HAP-1 (cell line): ENCODE data around the gene HRNR.
"Not testable (repeated sequence)": the region's sequence is repeated elsewhere in the genome, so short reads cannot be mapped to it uniquely, and the experiment has no call there.

ENCODE experiments used
- DNase-seq, 2 experiments: peaks; one replicate each; pipeline ENCODE4 v3.0.0-alpha.2; 2016 to 2020; ENCODE audit warnings: low spot score in 2 of 2
- H3K27me3 ChIP-seq: fragments of 250-450 bp; sonication (Bioruptor Pico); 2 replicates; pipeline ENCODE4 v1.5.1; 2020; ENCODE audit warnings: low read depth, mild to moderate bottlenecking, moderate library complexity
- H3K36me3 ChIP-seq: fragments of 250-450 bp; sonication (Bioruptor Pico); replicated peaks from 2 replicates; pipeline ENCODE4 v1.5.1; 2020; ENCODE audit warnings: mild to moderate bottlenecking
- H3K4me1 ChIP-seq: fragments of 250-450 bp; sonication (Bioruptor Pico); 2 replicates; pipeline ENCODE4 v1.5.1; 2020; ENCODE audit warnings: mild to moderate bottlenecking
- H3K4me3 ChIP-seq: fragments of 250-450 bp; sonication (Bioruptor Pico); 2 replicates; pipeline ENCODE4 v1.5.1; 2020; ENCODE audit warnings: mild to moderate bottlenecking, moderate library complexity
- H3K9me3 ChIP-seq: fragments of 250-450 bp; sonication (Bioruptor Pico); 2 replicates; pipeline ENCODE4 v1.5.1; 2020; ENCODE audit warnings: mild to moderate bottlenecking, moderate library complexity
- in situ Hi-C: fragments of 300-500 bp; cut with MboI; formaldehyde crosslinking; loops from 3 replicates; pipeline ENCODE4 v1.14.3; 2020; ENCODE audit warnings: low sequenced_read_pairs, inconsistent platforms, mixed read lengths

Gene HRNR

DNA sequence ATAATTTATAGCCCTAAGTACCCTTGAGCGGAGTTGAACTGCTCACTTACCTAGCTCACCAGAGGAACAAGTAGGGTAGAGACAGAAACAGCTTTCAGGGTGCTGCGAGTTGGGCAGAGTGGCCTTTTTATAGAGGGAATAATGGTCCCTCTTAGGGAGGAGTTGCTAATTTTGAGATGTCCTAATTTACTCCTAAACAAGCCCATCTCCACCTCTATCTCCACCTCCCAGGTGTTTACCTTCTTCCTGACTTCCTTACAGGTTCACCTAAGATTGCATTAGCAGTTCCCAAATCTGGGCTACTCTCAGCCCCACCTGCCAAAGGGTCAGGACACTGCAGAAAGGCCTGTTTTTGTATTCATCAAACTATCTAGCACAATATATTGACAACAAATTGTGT lies at the start of gene HRNR:
HRNR (minus strand) TSS at position 101 of the 400 bp plus-strand sequence. CDS start 940 bp downstream, outside the sequence.
- H3K4me1 ChIP-seq = no peaks in the 10 kb centered on the region
- H3K27me3 ChIP-seq = no peaks in the 10 kb centered on the region
- no peaks in the 10 kb centered on the region for H3K9me3 ChIP-seq
- H3K36me3 ChIP-seq = no peaks in the 10 kb centered on the region
- no peak for DNase-seq
- no peak within 1 kb of the TSS for H3K4me3 ChIP-seq
- in situ Hi-C loops = no loop called here

DNA sequence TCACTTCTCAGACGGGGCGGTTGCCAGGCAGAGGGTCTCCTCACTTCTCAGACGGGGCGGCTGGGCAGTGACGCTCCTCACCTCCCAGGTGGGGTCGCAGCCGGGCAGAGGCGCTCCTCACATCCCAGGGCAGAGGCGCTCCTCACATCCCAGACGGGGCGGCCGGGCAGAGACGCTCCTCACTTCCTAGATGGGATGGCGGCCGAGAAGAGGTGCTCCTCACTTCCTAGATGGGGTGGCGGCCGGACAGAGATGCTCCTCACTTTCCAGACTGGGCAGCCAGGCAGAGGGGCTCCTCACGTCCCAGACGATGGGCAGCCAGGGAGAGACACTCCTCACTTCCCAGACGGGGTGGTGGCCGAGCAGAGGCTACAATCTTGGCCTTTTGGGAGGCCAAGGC lies 32.4 kb upstream of the HRNR start:
- H3K4me3 ChIP-seq, H3K4me1 ChIP-seq, DNase-seq, in situ Hi-C loops, H3K36me3 ChIP-seq, H3K27me3 ChIP-seq, H3K9me3 ChIP-seq: not testable (repeated sequence)

DNA sequence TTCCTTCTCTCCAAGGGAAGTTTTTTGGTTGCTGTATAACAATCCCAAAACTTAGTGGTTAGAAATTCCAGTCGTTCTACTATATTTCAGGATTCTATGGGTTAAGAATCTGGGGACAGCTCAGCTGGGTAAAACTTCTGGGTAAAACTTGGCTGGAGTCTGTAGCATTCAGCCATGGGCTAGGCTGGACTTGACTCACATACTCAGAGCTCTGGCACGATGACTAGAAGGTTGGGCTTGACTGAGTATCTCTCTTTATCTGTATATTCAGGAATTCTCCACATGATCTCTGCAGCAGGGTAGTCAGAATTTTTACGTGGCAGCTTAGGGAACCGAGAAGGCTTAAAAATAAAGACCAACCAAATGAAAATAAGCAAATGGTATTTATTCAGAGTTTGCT lies 28.2 kb upstream of the HRNR start:
- DNase-seq = no peak
- no peaks in the 10 kb centered on the region for H3K9me3 ChIP-seq
- no peaks in the 10 kb centered on the region for H3K27me3 ChIP-seq
- H3K4me1 ChIP-seq = no peaks in the 10 kb centered on the region
- H3K36me3 ChIP-seq = no peaks in the 10 kb centered on the region
- no peak overlapping the region for H3K4me3 ChIP-seq
- in situ Hi-C loops = no loop called here

DNA sequence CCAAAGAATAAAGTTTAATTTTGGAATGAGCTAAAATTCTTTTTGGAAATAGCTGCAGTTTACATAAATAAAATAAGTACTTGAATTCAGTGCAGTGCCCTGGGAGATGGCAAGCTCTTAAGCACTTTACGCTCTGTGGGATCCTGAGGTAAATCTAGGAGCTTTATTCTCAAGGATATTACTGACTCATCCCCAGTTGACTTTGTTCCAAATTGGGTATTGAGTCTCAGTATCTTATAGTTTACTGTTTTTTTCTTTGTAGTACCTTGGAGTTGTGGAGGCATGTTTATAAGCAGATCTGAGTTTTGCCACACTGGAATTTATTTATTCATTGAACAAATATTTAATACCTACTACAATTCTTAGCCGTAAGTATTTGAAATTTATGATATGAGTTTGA lies 27.4 kb upstream of the HRNR start:
- DNase-seq = no peak
- no peaks in the 10 kb centered on the region for H3K9me3 ChIP-seq
- no peaks in the 10 kb centered on the region for H3K4me1 ChIP-seq
- no peaks in the 10 kb centered on the region for H3K36me3 ChIP-seq
- H3K27me3 ChIP-seq = no peaks in the 10 kb centered on the region
- in situ Hi-C loops = no loop called here
- no peak overlapping the region for H3K4me3 ChIP-seq

DNA sequence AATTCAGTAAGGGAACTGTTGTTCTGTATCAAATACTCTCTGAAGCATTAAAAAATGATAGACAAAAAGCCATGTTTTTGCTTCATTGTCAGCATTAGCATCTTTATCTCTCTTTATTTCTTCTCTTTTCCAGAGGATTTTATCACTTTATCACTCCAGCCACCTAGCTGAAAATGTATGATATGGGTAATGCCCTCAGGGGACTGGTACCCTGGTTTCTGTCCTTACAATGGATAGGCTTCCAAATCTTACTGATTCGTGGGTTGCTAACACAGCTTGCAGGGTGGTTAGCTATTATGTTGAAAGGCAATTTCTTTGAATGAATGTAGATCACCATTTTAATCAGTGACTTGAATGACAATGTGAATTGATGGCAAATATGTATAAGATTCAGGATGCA lies 23.3 kb upstream of the HRNR start:
- no peaks in the 10 kb centered on the region for H3K9me3 ChIP-seq
- H3K27me3 ChIP-seq = no peaks in the 10 kb centered on the region
- no peak overlapping the region for H3K4me3 ChIP-seq
- in situ Hi-C loops = no loop called here
- no peak for DNase-seq
- H3K36me3 ChIP-seq = no peaks in the 10 kb centered on the region
- H3K4me1 ChIP-seq = no peaks in the 10 kb centered on the region

DNA sequence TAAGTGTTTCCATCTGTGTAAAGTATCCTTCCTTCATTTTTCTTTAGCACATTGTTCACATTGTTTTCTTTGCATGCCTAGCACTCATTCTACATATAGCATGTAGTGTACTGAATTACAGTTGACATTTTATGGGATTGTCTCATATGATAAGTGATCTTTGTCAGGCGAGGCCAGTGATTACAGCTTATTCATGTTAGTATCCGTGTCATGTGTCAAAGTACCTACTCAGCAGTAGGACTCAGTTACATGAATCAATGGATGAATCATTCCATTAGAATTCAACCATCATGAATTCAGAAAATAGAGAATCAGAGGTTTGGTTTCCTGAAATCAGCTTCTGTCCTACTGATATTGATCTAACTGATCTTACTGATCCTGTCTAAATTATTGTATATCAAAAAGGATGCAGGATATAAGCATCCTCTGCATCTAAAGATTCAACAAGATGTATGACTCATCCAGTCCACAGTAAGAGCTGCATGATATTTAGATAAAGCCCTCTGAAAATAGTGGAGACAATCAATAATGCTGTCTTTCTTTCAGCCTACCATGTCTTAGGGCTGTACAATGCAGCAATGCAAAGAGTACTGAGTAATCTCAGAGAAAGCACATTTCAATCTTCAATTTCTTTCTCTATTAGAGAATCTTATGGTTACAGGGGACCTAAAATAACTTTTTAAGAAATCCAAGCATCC lies 20.7 kb upstream of the HRNR start:
- in situ Hi-C loops = no loop called here
- no peak overlapping the region for H3K4me3 ChIP-seq
- no peaks in the 10 kb centered on the region for H3K4me1 ChIP-seq
- H3K36me3 ChIP-seq = no peaks in the 10 kb centered on the region
- no peak for DNase-seq
- H3K9me3 ChIP-seq = no peaks in the 10 kb centered on the region
- no peaks in the 10 kb centered on the region for H3K27me3 ChIP-seq

DNA sequence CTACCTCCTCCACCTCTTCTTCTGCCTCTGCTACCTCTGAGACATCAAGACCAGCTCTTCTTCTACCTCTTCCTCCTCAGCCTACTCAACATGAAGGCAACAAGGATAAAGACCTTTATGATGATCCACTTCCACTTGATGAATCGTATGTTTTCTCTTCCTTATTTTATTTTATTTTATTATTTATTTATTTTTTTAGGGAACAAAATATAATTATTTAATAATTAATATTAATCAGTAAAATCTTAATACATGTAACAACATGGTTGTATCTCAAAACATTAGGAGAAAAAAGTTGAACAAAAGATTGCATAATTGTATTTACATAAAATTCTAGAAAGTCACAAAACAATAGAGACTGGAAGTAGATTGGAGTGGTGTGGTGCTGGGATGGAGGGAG lies 13.1 kb upstream of the HRNR start:
- Histone ChIP-seq H3K27me3 (no peaks in the 10 kb centered on the region), H3K4me3 (no peak overlapping the region), H3K4me1 (no peaks in the 10 kb centered on the region), H3K36me3 (no peaks in the 10 kb centered on the region), H3K9me3 (no peaks in the 10 kb centered on the region)
- in situ Hi-C loops = no loop called here
- no peak for DNase-seq

DNA sequence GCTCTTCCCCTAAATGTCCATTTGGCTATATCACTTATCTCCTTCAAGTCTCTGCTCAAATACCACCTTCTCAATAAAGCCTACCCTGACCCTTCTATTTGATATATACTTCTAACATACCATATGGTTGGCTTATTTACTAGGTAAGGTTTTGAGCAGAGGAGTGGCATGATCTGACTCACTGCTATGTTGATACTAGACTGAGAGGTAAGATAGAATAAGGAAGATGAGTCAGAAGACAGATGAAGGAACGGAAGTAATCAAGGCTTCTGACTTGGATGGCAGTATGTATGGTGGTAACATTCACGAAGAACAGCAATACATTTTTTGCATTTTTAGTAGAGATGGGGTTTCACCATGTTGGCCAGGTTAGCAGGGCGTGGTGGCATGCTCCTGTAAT lies 4.8 kb upstream of the HRNR start:
- Histone ChIP-seq H3K9me3 (no peaks in the 10 kb centered on the region), H3K4me1 (no peaks in the 10 kb centered on the region), H3K27me3 (no peaks in the 10 kb centered on the region; the same call in 1 of the 2 replicates), H3K4me3 (no peak overlapping the region), H3K36me3 (no peaks in the 10 kb centered on the region)
- no peak for DNase-seq
- in situ Hi-C loops = no loop called here

DNA sequence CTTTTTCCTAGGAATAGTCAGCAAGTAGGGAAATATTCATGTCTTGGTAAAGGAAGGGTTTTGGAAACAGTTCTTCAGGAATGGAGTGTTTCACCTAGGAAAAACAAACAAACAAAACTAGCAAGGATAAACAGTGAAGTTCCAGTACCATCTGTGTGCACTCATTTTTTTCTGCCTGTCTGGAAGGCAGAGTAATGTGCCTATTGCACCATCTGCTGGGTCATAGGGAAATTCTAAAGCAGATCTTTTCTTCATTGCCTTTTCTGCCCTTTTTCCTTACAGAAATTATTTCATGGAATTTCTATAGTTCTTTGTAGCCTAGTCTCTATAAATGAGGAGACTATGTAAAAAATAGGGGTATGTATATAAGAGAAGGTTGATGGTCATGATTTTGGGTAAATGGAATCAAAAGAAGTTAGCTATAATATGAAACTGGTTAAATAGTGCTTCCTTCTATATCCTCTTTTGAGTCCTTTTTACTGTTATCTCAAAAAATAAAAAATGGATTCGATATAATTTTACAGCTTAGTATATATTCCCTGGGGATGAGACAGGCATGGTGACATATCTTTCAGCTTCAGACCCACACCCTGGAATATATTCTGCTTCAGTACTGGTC lies 3.4 kb upstream of the HRNR start:
- no peaks in the 10 kb centered on the region for H3K36me3 ChIP-seq
- no peaks in the 10 kb centered on the region for H3K9me3 ChIP-seq
- no peak for DNase-seq
- in situ Hi-C loops = no loop called here
- H3K4me3 ChIP-seq = no peak overlapping the region
- no peaks in the 10 kb centered on the region for H3K4me1 ChIP-seq
- H3K27me3 ChIP-seq = no peaks in the 10 kb centered on the region; the same call in 1 of the 2 replicates

DNA sequence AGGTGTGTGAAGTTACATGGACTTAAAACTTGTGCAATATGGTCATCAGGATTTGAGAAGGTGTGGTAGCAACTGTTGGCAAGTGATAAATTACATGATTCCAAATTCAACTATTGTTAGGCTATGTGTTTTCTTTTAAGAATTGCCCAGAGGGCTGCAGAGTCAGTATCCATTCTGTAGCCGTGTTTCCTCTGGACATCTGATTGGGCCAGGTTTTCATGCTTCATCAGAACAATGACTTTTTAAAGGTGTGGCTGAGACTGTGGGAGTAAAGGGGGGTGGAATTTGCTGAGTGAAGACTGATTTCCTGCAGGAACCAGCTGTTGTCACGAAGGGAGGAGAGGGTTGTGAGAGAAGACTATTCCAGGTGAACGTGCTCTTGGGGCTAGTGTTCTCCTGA lies 1.7 kb upstream of the HRNR start:
- DNase-seq = no peak
- Histone ChIP-seq H3K27me3 (no peaks in the 10 kb centered on the region), H3K36me3 (no peaks in the 10 kb centered on the region), H3K9me3 (no peaks in the 10 kb centered on the region), H3K4me3 (no peak overlapping the region), H3K4me1 (no peaks in the 10 kb centered on the region)
- in situ Hi-C loops = no loop called here

DNA sequence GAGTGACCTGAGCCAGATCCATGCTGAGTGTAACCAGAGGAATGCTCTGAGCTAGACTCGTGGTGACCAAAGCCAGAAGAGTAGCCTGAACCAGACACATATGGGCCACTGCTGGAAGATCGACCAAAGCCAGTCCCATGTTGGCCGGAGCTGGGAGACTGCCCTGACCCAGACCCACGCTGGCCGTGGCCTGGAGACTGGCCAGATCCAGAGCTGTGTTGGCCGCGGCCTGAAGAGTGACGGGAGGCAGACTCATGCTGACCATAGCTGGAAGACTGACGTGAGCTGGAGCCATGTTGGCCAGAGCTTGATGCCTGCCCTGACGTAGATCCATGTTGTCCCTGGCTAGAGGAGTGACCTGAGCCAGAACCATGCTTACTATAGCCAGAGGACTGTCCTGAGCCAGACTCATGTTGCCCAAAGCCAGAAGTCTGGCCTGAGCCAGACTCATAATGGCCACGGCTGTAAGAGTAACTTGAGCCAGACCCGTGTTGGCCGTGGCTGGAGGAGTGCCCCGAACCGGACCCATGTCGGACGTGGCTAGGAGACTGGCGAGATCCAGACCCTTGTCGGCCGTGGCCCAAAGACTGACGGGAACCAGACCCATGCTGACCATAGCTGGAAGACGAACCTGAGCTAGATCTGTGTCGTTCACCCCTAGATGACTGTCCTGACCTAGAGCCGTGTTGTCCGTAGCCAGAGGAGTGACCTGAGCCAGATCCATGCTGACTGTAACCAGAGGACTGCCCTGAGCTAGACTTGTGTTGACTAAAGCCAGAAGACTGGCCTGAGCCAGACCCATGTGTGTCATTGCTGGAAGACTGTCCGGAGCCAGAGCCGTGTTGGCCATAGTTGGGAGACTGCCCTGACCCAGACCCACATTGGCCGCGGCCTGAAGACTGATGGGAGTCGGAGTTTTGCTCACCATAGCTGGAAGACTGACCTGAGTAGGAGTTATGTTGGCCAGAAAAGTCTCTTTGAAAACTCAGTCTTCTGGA lies 3.5 kb downstream of the HRNR start:
- H3K9me3 ChIP-seq = no peaks in the 10 kb centered on the region
- DNase-seq = no peak
- in situ Hi-C loops = no loop called here
- no peaks in the 10 kb centered on the region for H3K36me3 ChIP-seq
- H3K4me1 ChIP-seq = no peaks in the 10 kb centered on the region
- H3K27me3 ChIP-seq = no peaks in the 10 kb centered on the region
- no peak overlapping the region for H3K4me3 ChIP-seq

DNA sequence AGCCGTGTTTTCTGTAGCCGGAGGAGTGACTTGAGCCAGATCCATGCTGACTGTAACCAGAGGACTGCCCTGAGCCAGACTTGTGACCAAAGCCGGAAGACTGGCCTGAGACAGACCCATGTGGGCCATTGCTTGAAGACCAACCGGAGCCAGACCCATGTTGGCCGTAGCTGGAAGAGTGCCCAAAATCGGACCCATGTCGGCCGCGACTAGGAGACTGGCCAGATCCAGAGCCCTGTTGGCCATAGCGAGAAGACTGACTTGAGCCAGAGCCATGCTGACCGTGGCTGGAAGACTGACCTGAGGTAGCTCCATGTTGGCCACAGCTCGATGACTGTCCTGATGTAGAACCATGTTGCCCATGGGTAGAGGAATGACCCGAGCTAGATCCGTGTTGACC lies 4.6 kb downstream of the HRNR start:
- in situ Hi-C loops, DNase-seq, H3K27me3 ChIP-seq, H3K4me1 ChIP-seq, H3K9me3 ChIP-seq, H3K36me3 ChIP-seq, H3K4me3 ChIP-seq: not testable (repeated sequence)

DNA sequence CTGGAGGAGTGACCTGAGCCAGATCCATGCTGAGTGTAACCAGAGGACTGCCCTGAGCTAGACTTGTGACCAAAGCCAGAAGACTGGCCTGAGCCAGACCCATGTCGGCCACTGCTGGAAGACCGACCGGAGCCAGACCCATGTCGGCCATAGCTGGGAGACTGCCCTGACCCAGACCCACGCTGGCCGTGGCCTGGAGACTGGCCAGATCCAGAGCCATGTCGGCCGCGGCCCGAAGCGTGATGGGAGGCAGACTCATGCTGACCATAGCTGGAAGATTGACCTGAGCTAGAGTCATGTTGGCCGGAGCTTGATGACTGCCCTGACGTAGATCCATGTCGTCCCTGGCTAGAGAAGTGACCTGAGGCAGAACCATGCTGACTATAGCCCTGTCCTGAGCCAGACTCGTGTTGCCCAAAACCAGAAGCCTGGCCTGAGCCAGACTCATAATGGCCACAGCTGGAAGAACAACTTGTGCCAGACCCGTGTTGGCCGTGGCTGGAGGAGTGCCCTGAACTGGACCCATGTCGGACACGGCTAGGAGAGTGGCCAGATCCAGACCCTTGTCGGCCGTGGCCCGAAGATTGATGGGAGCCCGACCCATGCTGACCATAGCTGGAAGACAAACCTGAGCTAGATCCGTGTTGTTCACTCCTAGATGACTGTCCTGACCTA lies 5.1 kb downstream of the HRNR start:
- DNase-seq = no peak
- H3K36me3 ChIP-seq = no peaks in the 10 kb centered on the region
- no peaks in the 10 kb centered on the region for H3K9me3 ChIP-seq
- no peak overlapping the region for H3K4me3 ChIP-seq
- in situ Hi-C loops = no loop called here
- H3K27me3 ChIP-seq = no peaks in the 10 kb centered on the region
- H3K4me1 ChIP-seq = no peaks in the 10 kb centered on the region
